D341Med (cell line): ENCODE measurements around the gene DCC.

ENCODE experiments used
- DNase-seq: peaks from one replicate; pipeline ENCODE4 v3.0.0; 2012; ENCODE audit warnings: low spot score

The DCC gene

DNA sequence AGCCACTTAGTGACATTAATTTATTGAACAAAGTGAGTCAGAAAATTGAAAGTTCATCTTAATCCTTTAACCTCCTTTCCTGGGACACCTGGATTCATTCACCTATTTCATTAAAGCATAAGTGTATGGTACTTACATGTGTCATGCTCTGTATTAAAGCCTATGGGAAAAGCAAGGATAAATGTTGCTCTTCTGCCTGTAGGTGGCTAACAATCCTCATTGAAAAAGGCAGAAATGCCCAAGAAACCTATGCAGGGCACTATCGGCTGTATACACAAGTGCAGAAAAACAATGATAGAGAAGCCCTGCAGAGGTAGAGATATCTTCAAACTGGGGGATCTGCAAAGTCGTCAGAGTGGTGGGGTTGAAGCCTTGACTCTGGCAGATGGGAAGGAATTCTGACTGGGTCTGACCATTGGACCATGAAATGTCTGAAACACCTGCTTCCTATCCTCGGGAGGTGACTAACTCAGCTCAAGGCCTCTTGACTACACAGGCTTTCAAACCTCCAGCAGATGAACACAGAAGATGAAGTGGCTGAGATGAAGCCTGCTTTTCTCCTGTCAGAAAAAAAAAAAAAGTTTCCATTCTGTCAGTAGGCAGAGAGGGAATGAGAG lies 83.1 kb downstream of the DCC start:
- peak; percentile 31 for DNase-seq

DNA sequence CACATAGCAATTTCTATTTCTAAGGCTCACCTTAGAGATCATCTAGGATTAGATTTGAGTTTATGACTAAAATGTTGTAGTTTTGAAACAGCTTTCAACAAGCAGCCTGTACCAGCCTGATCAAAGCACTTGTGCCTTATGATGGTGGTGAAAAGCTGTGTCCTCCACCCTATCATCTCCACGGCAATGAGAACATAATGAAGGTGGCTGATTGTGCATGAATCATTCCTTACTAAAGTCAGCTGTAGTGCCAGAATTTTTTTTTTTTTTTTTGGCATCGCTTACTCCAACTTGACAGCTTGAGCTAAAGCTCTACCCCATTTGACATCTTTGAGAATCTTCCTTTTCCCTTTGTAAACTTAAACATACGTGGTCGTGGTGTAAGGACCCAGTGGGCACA lies 86.0 kb downstream of the DCC start:
- no peak for DNase-seq

DNA sequence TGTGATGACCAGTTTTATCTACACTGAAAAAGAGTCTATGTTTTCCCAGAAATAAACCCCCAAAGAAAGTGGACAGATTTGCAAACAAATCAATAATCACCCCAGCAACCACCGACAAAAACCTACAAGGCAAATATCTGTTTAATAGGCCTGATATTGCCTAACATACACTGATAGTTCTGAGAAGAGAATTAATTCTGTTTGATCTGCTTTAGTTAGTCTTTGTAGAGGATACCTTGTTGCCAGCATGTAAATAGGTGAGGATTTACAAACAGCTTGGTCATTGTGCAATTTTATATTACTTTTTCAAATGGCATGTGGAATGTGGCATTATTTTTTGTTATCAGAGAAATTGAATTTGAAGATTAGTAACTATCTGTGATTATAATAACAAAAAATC lies 86.5 kb downstream of the DCC start:
- DNase-seq: no peak

DNA sequence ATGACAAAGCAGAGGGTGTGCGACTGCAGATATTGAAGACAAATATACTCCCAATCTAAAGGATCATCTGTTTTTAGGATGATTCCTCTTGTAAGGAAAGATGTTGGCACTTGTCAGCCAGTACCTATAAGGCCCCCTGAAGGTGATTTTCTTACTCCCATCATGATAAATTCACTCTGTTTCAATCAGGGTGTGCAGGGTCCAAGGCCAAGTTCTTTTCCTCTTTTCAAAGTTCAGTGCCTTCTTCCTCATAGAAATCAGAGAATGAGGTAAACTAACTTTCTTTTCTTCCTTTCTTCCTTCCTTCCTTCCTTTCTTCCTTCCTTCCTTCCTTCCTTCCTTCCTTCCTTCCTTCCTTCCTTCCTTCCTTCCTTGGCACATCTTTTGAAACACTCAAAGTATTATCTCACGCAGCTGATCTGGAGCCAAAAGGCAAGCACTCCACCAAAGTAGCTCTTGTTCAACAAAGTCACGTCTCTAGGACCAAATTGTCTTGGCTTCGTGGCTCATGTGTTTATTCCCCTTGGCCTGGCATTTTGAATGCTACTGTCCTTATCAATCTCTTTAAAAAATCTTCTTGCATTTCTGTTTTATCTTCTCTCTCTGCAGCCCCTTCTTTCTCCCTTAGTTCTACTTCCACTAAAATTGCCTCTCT lies 87.7 kb downstream of the DCC start:
- no peak for DNase-seq

DNA sequence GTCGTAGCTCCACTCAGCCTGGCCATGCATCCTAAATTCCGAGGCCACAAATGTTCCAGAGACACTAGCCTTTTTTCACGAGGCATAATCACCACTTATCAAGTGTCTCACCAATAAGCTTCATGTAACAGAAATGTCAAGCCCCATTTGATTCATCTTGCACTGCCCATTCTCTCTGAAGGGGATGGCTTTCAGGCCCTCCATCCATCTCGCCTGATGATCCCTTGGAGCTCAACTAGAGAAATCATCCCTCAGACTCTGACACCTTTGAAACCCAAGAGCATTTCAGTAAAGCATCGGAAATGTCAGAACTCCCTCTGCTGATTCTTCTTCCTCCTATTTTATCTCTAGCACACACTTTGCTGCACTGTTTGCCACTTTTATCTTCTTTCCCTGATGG lies 91.7 kb downstream of the DCC start:
- DNase-seq: no peak

DNA sequence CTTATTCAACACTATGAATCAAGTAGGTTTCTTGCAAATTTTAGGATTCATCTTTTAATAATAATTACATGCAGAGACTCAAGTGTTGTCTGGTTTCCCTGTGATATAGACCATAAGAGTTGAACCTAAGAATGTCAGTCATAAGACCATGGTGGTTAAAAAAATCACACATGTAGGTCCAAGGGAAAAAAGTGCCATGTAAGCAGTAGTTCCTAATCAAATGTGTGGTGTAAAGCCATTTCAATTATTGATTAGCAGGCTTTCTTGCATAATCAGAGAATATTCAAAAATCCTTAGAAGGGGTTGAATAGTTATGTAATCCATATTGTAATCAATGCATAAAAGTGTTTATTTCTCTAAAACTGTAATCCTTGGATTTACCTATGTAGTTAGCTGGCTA lies 93.8 kb downstream of the DCC start:
- DNase-seq: no peak

DNA sequence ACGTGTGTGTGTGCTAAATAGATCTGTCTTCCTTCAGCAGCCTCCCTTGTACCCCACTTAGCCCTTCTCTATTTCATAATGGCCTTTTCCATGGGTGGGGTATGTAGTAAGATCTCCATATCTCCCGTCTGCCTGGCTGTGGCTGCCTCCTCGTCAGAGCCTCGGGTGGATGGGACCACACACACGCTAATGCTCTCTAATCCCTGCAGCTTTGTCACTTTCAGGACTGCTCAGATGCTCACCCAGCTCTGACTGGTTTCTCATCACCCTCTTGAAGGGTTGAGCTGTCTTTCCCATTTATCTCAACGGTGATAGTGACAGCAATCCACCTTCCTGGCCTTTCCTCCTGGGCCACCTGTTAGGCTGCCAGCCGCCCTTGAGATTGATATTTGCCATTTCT lies 95.3 kb downstream of the DCC start:
- DNase-seq: peak; percentile 50

DNA sequence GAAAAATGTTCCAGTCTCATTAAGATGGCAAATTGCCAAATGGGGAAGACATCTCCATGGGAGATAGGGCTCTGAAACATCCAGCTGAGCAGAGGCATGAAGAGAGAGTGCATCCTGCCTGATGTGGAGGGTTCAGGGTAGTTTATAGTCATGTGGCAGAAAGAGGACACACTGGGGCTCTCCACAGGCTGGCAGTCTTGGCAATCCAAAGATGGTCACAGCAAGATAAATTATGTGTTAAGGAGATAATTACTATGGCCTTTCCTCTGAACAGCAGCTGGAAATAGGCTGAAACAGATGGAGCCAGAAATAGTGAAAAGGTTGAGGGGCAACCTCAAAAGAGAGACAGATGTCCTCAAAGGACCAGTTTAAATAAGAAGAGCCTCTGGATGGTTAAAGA lies 97.2 kb downstream of the DCC start:
- no peak for DNase-seq

DNA sequence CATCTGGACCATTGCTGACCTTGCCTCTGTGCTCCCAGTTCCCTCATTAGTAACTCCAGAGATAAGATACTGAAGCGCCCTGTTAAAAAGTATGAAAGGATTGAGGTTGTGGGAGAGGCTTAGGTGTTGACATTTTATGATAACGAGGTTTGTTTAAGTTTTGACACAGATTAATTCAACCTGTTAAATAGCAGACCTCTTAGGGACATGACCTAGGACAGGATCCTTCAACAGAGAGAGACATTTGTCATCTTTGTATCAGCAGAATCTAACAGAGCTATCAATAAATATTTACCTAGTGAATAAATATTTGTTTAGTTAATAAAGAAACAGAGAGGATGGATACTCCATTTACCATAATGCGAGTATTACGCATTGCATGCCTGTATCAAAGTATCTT lies 99.5 kb downstream of the DCC start:
- DNase-seq: no peak

DNA sequence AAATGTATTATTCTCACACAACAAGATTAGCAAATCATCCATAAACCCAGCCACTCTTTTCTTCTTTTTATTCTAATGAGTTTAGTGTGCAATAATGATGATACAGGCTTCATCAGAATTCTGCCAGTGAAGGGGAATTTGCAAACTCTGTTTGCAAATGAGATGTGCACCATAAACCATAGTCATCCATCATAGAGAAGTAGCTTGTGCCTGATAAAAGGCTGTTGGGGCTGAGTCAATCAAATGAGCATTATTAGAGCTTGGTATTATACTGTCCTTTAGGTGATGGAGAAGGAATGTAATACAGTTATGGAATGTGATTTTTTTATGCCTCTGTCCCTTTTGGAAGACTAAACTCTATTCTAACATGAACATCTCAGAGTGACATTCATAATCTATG lies 101.8 kb downstream of the DCC start:
- no peak for DNase-seq

DNA sequence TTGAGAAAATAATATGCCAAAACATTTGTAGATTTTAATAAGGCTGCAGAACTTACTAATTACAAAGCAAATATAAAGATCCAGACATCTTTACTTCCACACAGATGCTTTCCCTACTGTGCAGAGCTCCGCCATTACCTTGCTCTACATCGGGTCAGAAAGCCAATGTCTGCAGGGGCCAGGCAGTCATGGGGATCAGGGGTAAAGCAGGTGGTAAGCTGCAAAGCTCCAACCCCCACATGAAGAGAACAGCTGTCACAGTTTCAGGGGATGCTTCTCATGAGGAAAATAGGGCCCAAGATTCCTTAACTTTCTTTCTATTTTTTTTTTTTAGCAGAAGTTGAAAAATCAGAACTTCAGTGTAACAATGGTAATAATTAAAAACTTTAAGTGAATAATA lies 102.7 kb downstream of the DCC start:
- no peak for DNase-seq

DNA sequence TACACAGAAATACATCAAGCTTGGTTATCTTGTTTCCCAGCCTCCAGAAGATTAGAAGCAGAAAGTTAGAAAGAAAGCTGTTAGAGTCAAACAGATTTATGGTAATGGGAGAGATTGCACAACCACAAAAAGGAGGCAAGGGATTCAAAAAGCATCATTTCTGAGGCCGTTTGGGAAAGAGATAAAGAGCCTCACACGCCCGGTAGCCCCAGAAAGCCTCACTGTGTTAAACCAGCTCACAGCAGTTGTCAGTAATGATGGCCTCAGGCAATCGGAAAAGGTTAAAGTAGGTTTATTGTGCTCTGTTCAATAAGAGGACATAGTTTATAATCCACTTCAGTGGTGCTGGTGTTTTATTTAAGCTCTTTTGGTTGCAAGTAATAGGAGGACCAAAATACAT lies 111.3 kb downstream of the DCC start:
- DNase-seq: no peak

DNA sequence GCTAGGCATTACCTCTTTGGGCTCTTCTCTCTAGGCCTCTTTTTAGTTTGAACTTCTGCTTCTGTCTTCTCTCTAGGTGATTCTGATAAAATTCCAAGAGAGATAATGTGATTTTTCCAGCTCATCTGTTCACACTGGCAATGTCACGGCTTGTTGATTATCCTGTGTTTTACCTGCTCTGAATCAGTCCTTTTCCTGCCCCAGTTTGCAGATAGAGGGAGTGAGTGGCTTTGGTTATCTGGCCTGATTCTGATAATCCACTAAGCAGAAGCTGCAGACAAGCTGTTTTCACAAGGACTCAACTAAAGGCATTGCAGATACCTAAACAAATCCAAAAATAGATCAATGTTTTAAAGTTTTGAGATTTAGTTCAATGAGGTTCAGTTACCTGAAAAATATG lies 111.9 kb downstream of the DCC start:
- peak; percentile 37 for DNase-seq

DNA sequence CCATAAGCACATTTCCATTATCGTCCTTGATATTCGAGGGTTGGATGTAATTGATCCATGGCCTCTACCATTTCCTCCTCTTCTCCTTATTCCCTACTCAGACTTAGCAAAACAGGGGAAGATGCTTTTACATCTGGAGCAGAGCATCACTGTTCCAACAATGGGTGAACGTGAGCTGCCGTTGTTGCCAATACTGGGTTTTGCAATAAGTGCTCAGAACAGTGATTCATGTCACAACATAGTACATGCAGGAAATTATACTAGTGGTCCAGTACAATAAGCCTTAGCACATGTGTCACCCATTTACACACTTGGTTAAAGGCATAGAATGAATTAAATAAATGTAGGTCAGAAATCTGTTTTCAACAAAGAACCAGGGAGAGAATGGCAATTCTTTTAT lies 112.4 kb downstream of the DCC start:
- no peak for DNase-seq

DNA sequence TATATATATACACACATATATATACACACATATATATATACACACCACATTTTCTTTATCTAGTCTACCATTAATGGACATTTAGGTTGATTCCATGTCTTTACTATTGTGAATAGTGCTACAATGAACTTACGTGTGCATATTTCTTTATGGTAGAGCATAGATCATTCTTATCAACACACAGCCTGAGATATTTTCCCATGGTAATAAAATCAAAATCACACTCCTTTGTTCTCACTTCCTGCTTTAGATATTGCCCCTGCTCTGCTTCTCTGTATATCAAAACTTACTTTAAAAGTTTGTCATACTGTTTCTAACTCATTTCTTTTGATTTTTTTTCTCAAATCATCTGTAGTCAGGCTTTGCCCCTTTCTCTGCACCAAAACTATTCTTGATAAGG lies 119.9 kb downstream of the DCC start:
- no peak for DNase-seq

DNA sequence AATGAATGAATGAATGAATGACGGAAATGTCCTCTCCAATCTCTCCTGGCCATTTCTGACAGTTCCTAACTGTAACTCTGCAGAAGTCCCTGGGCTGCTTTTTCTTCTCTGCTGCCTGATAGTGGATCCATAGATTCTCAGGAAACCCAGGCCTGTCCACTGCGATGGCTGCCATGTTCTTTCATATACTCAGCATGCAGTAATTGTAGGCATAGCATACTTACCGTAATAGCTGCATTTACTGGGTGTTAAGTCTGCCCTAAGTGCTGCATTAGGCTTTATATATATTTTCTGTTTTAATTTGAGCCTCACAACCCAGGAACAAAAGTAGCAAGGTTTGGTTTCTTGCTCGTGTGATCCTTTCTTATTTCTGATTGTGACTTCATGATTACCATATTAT lies 122.9 kb downstream of the DCC start:
- no peak for DNase-seq

DNA sequence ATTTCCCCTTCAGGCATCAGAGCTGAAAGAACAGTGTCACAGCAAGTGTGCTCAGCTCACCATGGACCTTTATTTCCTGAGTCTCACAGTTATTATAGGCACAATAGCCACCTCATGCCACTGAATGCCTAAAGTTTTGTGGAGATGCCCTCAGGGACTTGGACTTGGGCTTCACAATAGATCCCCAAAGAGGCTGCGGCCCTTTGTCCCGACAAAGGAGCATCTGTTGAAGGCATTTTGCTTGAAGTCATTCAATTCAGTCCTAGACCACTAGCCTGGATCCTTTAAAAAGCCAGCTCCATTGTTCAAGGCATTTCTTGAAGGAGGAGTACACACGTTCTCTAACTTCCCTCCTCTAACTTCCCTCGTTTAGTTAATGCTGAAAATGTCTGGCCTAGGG lies 125.4 kb downstream of the DCC start:
- DNase-seq: no peak

DNA sequence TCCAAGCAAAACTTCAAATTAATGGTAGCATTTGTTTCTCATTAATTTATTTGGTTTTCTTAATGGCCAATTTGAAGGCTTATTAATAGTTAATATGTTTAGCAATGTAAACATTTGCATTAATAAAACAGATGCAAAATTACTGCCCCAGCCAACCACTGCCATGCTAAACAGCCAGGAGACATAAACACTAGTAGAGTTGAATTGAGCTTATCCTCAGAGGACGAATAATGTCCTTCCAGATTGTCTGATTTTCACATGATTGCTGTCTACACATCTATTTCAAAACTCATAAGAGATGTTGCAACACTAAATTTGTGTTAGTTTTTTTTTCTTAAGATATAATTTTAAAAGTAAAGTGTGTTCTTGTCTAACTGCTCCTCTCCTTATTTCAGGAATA lies 128.5 kb downstream of the DCC start:
- no peak for DNase-seq

DNA sequence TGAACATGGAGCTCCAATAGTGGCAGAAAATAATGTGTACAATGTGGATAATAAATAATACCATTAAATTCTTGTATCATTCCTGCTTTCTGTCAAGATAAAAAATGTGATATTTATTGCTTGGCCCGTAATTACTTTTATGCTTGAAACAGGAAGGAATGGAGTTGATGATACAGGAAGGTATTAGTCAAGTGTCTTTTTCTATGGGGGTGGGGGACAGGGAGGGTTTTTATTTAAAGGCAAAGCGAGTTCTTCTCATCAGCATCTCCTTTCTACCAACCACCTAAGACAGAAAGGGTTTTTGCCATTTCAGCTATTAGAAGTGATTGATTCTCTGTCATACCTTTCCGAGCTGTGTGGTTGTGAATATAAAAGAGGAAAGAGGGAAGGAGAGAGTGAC lies 135.3 kb downstream of the DCC start:
- DNase-seq: no peak

DNA sequence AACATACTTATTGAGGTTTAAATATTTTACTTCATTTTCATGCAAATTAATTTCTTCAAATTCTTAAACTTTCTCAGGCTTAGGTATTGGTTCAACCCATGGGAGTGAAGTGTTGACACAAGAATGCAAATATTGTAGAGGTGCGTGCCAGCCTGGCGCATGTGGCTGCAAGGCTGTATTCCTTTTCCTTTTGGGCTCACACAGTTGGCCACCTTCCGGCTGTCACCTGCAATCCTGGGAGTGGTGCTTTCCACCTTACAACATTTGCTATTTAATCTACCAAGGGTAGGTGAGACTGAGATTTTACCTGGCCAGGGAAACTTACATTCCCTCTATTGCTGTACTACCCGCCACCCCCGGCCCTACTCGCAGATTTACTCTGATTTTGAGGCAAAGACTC lies 141.1 kb downstream of the DCC start:
- no peak for DNase-seq

DNA sequence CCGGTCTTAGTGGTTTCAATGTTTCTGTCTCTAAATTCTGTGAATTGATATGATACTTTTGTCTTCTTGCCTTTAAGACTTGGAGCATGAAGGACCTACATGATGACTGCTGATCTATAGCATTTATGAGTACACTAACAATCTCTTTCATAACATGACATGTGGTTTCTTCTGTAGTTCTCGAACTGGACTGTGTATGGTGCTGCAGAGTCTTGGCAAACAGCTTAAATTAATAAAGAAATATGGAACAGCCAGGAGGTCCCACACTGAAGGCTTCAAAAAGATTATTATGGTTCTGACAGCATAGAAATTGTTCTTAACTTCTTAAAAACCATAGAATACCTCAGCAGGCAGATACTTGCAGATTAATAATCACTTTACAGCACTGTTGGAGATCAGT lies 145.0 kb downstream of the DCC start:
- DNase-seq: no peak

DNA sequence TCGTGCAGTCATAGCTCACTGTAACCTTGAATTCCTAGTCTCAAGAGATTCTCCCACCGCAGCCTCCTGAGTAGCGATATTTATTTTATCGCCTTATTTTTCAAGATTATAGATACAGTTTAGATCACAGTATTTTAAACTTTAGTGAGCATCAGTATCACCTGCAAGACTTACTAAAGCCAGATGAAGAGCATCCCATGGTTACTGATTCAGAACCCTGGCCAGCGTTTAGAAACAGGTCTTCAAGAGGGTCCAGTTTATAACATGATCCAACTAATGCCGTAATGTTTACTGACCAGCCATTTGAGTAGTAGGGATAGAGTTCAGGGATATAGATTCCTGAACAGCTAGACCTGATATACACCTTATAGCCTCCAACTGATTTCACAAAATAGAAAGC lies 146.1 kb downstream of the DCC start:
- no peak for DNase-seq

DNA sequence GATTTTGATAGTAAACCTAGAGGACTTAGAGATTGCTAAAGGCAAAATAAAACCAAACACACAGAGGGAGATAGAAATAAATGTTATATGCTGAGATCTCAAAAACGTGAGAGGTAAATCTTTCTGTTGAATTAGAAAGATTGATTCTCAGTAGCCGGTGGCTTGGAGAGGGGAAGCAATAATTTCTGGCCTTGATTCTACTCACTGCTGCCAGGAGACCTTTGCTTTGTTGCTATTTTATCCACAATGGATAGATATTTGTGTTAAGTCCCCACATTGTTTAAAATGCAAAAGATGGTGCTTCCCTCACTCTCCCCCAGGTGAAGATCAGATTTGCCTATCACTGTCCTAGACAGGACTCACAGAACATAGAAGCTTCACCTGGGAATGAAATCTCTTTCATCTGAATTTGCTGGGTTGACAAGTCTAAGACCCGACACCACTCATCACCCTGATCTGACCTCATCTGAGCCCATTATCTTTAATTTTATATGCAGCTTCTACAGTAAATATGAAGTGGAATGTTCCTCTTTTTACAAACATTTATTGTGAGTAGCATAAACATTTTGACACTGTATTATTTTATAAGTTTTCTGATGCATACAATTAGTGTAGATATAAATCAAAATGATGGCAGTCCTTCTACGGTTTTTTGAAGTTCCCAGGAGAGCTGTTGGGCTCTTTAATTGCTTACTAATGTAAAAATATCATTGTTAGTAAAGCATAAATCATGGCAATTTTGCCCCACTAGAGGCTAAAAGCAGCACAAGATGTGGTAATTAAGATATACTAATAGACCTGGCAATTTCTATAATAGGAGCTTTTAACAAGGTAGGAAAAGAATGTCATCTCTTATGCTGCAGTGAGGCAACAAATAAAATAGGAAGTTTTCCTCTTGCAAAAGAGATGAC lies 149.7 kb downstream of the DCC start:
- no peak for DNase-seq
